IMR-90 (cell line): Measurements from ENCODE around the gene RAI14. TPM values are rescaled to one million over a fixed set of nuclear protein-coding genes. Genes with fewer than 3 reads are reported as not detected.

Experiments used
- ATAC-seq: fragments of 200-7000 bp; cut with Tn5 transposase; 2 replicates; pipeline ENCODE4 v1.9.1; 2020; ENCODE audit warnings: low read depth, mild to moderate bottlenecking, moderate library complexity
- BruUV-seq: library from RNA; stranded (reverse); fragments of 400-500 nt; replicated peaks from 2 replicates; lab custom pipeline; 2021; lab: Mats Ljungman, UMichigan
- CTCF ChIA-PET: fragments of 300-600 bp; formaldehyde crosslinking; extraction: SDS; loops from one replicate; lab custom pipeline; 2021; ENCODE audit warnings: antibody characterized with exemption; lab: Yijun Ruan, JAX
- POLR2A ChIA-PET: fragments of 300-600 bp; sonication (Branson Sonifier 250); formaldehyde crosslinking; loops from one replicate; lab custom pipeline; 2022; ENCODE audit warnings: antibody characterized with exemption; ENCODE audit not compliant: unreplicated experiment; lab: Charles Lee
- DNase-seq: peaks from one replicate; pipeline ENCODE4 v3.0.0; 2013
- H2AFZ ChIP-seq: replicated peaks from 2 replicates; pipeline ENCODE3; 2013; ENCODE audit warnings: low read length, mild to moderate bottlenecking; ENCODE audit not compliant: poor library complexity
- H2AK5ac ChIP-seq: 2 replicates; pipeline ENCODE4 v1.6.1; 2013; ENCODE audit warnings: low read depth, low read length, inconsistent platforms
- H2AK9ac ChIP-seq: replicated peaks from 2 replicates; pipeline ENCODE3; 2013; ENCODE audit warnings: mild to moderate bottlenecking, low read depth, low read length, moderate library complexity; ENCODE audit not compliant: poor library complexity
- H2BK120ac ChIP-seq: 2 replicates; pipeline ENCODE4 v1.6.1; 2013; ENCODE audit warnings: low read depth, low read length, inconsistent platforms
- H2BK15ac ChIP-seq: 3 replicates; pipeline ENCODE4 v1.6.1; 2013; ENCODE audit warnings: low read depth, low read length, inconsistent platforms
- H2BK20ac ChIP-seq: 2 replicates; pipeline ENCODE4 v1.6.1; 2013; ENCODE audit warnings: low read depth, mild to moderate bottlenecking, inconsistent platforms, low read length, moderate library complexity
- H2BK5ac ChIP-seq: 2 replicates; pipeline ENCODE4 v1.6.1; 2013; ENCODE audit warnings: mild to moderate bottlenecking, low read depth, low read length, inconsistent platforms; ENCODE audit not compliant: poor library complexity, severe bottlenecking
- H3K14ac ChIP-seq: replicated peaks from 2 replicates; pipeline ENCODE4 v1.6.1; 2013; ENCODE audit warnings: low read depth, low read length, inconsistent platforms
- H3K18ac ChIP-seq: 2 replicates; pipeline ENCODE4 v1.6.1; 2013; ENCODE audit warnings: low read depth, low read length, control low read depth
- H3K23ac ChIP-seq: 2 replicates; pipeline ENCODE4 v1.6.1; 2013; ENCODE audit warnings: low read depth, low read length, inconsistent platforms
- H3K27ac ChIP-seq: 2 replicates; pipeline ENCODE4 v1.5.1; 2013; ENCODE audit warnings: mild to moderate bottlenecking, control low read depth, low read length; ENCODE audit not compliant: insufficient read depth
- H3K27me3 ChIP-seq: 2 replicates; pipeline ENCODE4 v1.6.1; 2013; ENCODE audit warnings: low read length; ENCODE audit not compliant: control insufficient read depth, insufficient read depth
- H3K36me3 ChIP-seq: 2 replicates; pipeline ENCODE4 v1.6.1; 2013; ENCODE audit warnings: low read length, mixed read lengths; ENCODE audit not compliant: control insufficient read depth, insufficient read depth
- H3K4ac ChIP-seq: 2 replicates; pipeline ENCODE4 v1.6.1; 2013; ENCODE audit warnings: low read depth, low read length, inconsistent platforms
- H3K4me1 ChIP-seq: 2 replicates; pipeline ENCODE4 v1.6.1; 2013; ENCODE audit warnings: low read length, mixed read lengths; ENCODE audit not compliant: control insufficient read depth, insufficient read depth
- H3K4me2 ChIP-seq: 2 replicates; pipeline ENCODE4 v1.6.1; 2013; ENCODE audit warnings: low read depth, mild to moderate bottlenecking, control low read depth, low read length, moderate library complexity
- H3K4me3 ChIP-seq: 2 replicates; pipeline ENCODE4 v1.5.1; 2013; ENCODE audit warnings: low read depth, mild to moderate bottlenecking, control low read depth, low read length, moderate library complexity; ENCODE audit not compliant: insufficient read depth
- H3K56ac ChIP-seq: 2 replicates; pipeline ENCODE4 v1.6.1; 2013; ENCODE audit warnings: low read length, inconsistent platforms; ENCODE audit not compliant: insufficient read depth; ENCODE audit errors: extremely low read depth
- H3K79me1 ChIP-seq, 2 experiments: 2 replicates each; pipeline ENCODE4 v1.6.1; 2013; ENCODE audit warnings: low read length in 2 of 2, inconsistent platforms in 1 of 2, low read depth in 1 of 2
- H3K9ac ChIP-seq: 2 replicates; pipeline ENCODE4 v1.6.1; 2013; ENCODE audit warnings: low read depth, low read length, control low read depth
- H3K9me1 ChIP-seq: 2 replicates; pipeline ENCODE4 v1.6.1; 2013; ENCODE audit warnings: low read length, inconsistent platforms; ENCODE audit not compliant: insufficient read depth
- H3K9me3 ChIP-seq: 2 replicates; pipeline ENCODE4 v1.6.1; 2013; ENCODE audit warnings: low read length; ENCODE audit not compliant: control insufficient read depth, insufficient read depth
- H4K20me1 ChIP-seq: 2 replicates; pipeline ENCODE4 v1.6.1; 2013; ENCODE audit warnings: low read length, inconsistent platforms; ENCODE audit not compliant: insufficient read depth
- H4K5ac ChIP-seq: 2 replicates; pipeline ENCODE4 v1.6.1; 2013; ENCODE audit warnings: mild to moderate bottlenecking, low read depth, low read length, control low read depth
- H4K8ac ChIP-seq, 2 experiments: 2 replicates each; pipeline ENCODE4 v1.6.1; 2013; ENCODE audit warnings: low read depth in 2 of 2, low read length in 2 of 2, control low read depth in 1 of 2, inconsistent platforms in 1 of 2
- H4K91ac ChIP-seq: 2 replicates; pipeline ENCODE4 v1.6.1; 2013; ENCODE audit warnings: low read depth, low read length, inconsistent platforms; ENCODE audit not compliant: insufficient read depth
- MAFK ChIP-seq: IDR thresholded peaks from 2 replicates; pipeline ENCODE4 v1.6.1; 2012; ENCODE audit warnings: low read depth, low read length, improper control_type of control experiment
- NFE2L2 ChIP-seq: fragments of 150-350 bp; IDR thresholded peaks from 2 replicates; pipeline ENCODE4 v1.6.1; 2016; ENCODE audit warnings: low read depth, mild to moderate bottlenecking, low read length
- WGBS, 2 experiments: methylation state at CpG; one replicate each; pipeline versions ENCODE4 v1.1.5 to v1.1.7; 2013; ENCODE audit warnings: missing lambda C conversion rate in 2 of 2; ENCODE audit not compliant: insufficient read length in 1 of 2; ENCODE audit errors: extremely low coverage in 2 of 2; 5-methylcytosine and 5-hydroxymethylcytosine counted together
- dilution Hi-C: fragments of 300-500 bp; cut with HindIII; formaldehyde crosslinking; loops from one replicate; pipeline ENCODE4 v1.14.3; 2018; ENCODE audit warnings: low sequenced_read_pairs; ENCODE audit not compliant: unreplicated experiment
- in situ Hi-C: fragments of 300-500 bp; cut with MboI; formaldehyde crosslinking; loops from 3 replicates; pipeline ENCODE4 v1.14.3; 2019; ENCODE audit warnings: low sequenced_read_pairs, inconsistent platforms, mixed read lengths
- intact Hi-C: fragments of 100-400 bp; cut with micrococcal nuclease; formaldehyde crosslinking; loops from 2 replicates; pipeline ENCODE4 v1.10.0; 2022
- polyA plus RNA-seq, 3 experiments: library from polyadenylated mRNA; depleted of rRNA; stranded (reverse); fragments of >200 nt; gene quantifications; 2 replicates each; pipeline ENCODE4 v1.2.3, GENCODE V29; 2012; ENCODE audit warnings: low replicate concordance in 1 of 3
- total RNA-seq: library from RNA; depleted of rRNA; stranded (reverse); fragments of >200 nt; gene quantifications from 2 replicates; pipeline ENCODE4 v1.2.3, GENCODE V29; 2012
- TF ChIP-seq, protein P1 (sequence below): fragments of 150-350 bp; IDR thresholded peaks from 2 replicates; pipeline ENCODE4 v1.6.1; 2016; ENCODE audit warnings: low read depth, mild to moderate bottlenecking, low read length, moderate library complexity, borderline replicate concordance

The RAI14 gene
- total and polyA plus RNA-seq, 2 of the 4 experiments (the other 2 are of a cell fraction) = 221 to 267 TPM

DNA sequence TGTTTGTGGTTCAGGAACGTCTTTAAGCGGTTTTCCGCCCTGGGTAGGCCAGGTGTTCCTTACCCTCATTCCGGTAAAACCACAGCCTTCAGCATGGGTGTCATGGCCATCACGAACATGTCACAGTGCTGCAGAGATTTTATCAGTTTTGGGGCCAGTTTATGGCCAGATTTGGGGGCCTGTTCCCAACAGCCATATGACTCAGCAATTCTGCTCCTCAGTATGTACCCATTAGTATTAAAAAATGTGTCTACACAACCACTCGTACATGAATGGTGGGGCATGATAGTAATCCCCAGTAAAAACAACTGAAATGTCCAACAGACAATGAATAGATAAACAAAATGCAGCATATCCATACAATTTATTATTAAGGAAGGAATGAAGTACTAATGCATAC lies 130.9 kb downstream of the RAI14 start:
- POLR2A ChIA-PET = no interaction called here
- dilution Hi-C loops (no loop called here), in situ Hi-C loops (no loop called here), intact Hi-C loops (no loop called here)
- Histone ChIP-seq H2AFZ (no peak overlapping the region), H3K4me1 (peaks cover 6% of the 10 kb centered on the region), H2BK5ac (no peak overlapping the region), H3K56ac (no peak overlapping the region), H3K27ac (no peak overlapping the region), H3K4me3 (no peak overlapping the region), H3K14ac (no peak overlapping the region), H2BK20ac (no peak overlapping the region), H3K79me1 (peaks cover 16 to 62% of the 10 kb centered on the region in 2 experiments), H3K4me2 (no peak overlapping the region), H3K4ac (no peak overlapping the region), H3K27me3 (no peaks in the 10 kb centered on the region), H3K36me3 (peaks cover 15% of the 10 kb centered on the region), H4K20me1 (peaks cover 69% of the 10 kb centered on the region), H3K9ac (no peak overlapping the region), H4K5ac (no peak overlapping the region), H2BK15ac (no peak overlapping the region), H4K8ac (no peak overlapping the region; a peak in 1 of 4 replicates), H3K9me3 (peaks cover 4% of the 10 kb centered on the region; the same call in 1 of the 2 replicates), H3K18ac (no peak overlapping the region), H2AK9ac (no peak overlapping the region), H4K91ac (no peak overlapping the region), H3K23ac (no peak overlapping the region), H2BK120ac (no peak overlapping the region), H3K9me1 (peaks cover 12% of the 10 kb centered on the region), H2AK5ac (no peak overlapping the region)
- CTCF ChIA-PET = no interaction called here
- BruUV-seq = no TSS peak
- TF ChIP-seq MAFK = 0 out of 2 replicates have a peak, but pooled peaks have one; percentile 25
- TF ChIP-seq NFE2L2 = peak; percentile 86
- TF ChIP-seq, protein P1, sequence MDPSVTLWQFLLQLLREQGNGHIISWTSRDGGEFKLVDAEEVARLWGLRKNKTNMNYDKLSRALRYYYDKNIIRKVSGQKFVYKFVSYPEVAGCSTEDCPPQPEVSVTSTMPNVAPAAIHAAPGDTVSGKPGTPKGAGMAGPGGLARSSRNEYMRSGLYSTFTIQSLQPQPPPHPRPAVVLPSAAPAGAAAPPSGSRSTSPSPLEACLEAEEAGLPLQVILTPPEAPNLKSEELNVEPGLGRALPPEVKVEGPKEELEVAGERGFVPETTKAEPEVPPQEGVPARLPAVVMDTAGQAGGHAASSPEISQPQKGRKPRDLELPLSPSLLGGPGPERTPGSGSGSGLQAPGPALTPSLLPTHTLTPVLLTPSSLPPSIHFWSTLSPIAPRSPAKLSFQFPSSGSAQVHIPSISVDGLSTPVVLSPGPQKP = no peak
- DNase-seq (no peak), ATAC-seq (no peak)
- no CpG with 5 or more reads among the region's 6 CpGs for WGBS, 2 experiments
